Stimulated activated CD4-positive, alpha-beta T cell treated with anti-CD3 and anti-CD28 coated beads, Interleukin-2, amount 100 ng/mL, for 48 hours (primary cell): ENCODE data around the gene INSL3.

Experiments used
- DNase-seq, 2 donors: peaks; one replicate each; pipeline ENCODE4 v3.0.0-alpha.2; 2020

The INSL3 gene

GRCh38 chr19:17821190-17821589, at the start of gene INSL3:
Gene INSL3 (minus strand): TSS chr19:17821519. CDS start chr19:17821506, 13 bp downstream.
- no peak for DNase-seq

- no peak for DNase-seq
These were observed 47.8 kb upstream of the INSL3 start for GRCh38 chr19:17869114-17869608.

- DNase-seq, result no peak
These were observed 47.4 kb upstream of the INSL3 start for GRCh38 chr19:17868669-17869068.

- no peak for DNase-seq
These were observed 45.7 kb upstream of the INSL3 start for GRCh38 chr19:17866964-17867486.

GRCh38 chr19:17866312-17866963, 45.1 kb upstream of the INSL3 start:
- no peak for DNase-seq

GRCh38 chr19:17865364-17866311, 44.3 kb upstream of the INSL3 start:
- peak in 1 of 2 donors; percentile 36 for DNase-seq

- DNase-seq, result no peak
These were observed 42.3 kb upstream of the INSL3 start for GRCh38 chr19:17863520-17864182.

- DNase-seq, result no peak
These were observed 41.6 kb upstream of the INSL3 start for GRCh38 chr19:17862711-17863519.

- no peak for DNase-seq
These were observed 40.5 kb upstream of the INSL3 start for GRCh38 chr19:17861542-17862402.

- DNase-seq, result no peak
These were observed 39.7 kb upstream of the INSL3 start for GRCh38 chr19:17860993-17861360.

- no peak for DNase-seq
These were observed 39.1 kb upstream of the INSL3 start for GRCh38 chr19:17860331-17860992.

GRCh38 chr19:17859533-17860330, 38.4 kb upstream of the INSL3 start, which contains the start of gene RPL18A:
Gene RPL18A (plus strand): TSS chr19:17859910. CDS start chr19:17859957, 47 bp downstream.
- DNase-seq, result peak; percentile 96

GRCh38 chr19:17855280-17856152, 34.2 kb upstream of the INSL3 start:
- DNase-seq, result peak; percentile 98

- no peak for DNase-seq
These were observed 32.7 kb upstream of the INSL3 start for GRCh38 chr19:17854061-17854460.

- no peak for DNase-seq
These were observed 27.4 kb upstream of the INSL3 start for GRCh38 chr19:17848595-17849292.

GRCh38 chr19:17847538-17848366, 26.4 kb upstream of the INSL3 start, which contains the start of gene JAK3:
Gene JAK3 (minus strand): TSS chr19:17847982. CDS start chr19:17844417, 3,565 bp downstream.
- peak; percentile 83 to 85 for DNase-seq

- no peak for DNase-seq
These were observed 24.8 kb upstream of the INSL3 start for GRCh38 chr19:17846146-17846545.
